ENCODE measurements around the gene LY6G5C. TPM values are rescaled to one million over a fixed set of nuclear protein-coding genes. Genes with fewer than 3 reads are reported as not detected.

LY6G5C gene
- total RNA-seq, 1 experiment from 2014 or later = not detected

- DNase-seq (ENCODE audit: low spot score) = no peak
These were observed 17.5 kb downstream of the LY6G5C start for GRCh38 chr6:31663126-31663960.

DNA sequence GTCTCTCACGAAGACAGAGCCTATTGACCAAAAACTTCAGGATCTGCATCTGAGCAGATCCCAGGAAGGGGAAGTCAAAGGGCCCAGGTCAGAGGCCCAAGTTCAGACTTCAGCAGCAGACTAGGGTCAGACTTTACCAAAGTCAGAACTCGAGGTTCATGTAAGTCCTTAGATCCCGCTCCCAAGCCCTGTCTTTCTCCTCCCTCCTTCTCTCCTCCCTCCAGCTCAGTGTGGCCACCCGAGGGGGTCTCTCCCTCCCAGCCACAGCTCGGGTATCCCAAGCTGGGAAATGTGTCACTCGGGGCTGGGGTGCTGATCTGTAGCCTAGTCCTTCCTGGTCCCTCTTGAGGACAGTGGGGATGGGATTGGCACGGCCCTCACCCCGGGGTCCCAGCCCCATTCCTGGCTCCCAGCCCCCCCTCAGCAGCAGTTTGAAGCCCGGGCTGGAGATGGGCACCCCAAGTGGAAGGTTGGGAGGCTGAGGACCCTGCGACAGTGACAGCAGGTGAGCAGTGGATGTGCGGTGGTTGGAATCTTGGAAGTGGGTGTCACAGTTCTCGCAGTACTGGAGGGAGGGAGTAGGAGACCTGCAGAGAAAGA is 18.6 kb downstream of the LY6G5C start:
- no peak for DNase-seq (ENCODE audit: low spot score)

GRCh38 chr6:31661262-31662123 is 19.4 kb downstream of the LY6G5C start:
- DNase-seq (ENCODE audit: low spot score) = no peak

- peak; percentile 64 for DNase-seq (ENCODE audit: low spot score)
These were observed 20.2 kb downstream of the LY6G5C start, which contains the start of gene C6orf47 for GRCh38 chr6:31660381-31661261. Gene C6orf47 (minus strand): TSS chr6:31660778. CDS start chr6:31659947, 831 bp downstream.

- no peak for DNase-seq (ENCODE audit: low spot score)
These were observed 21.1 kb downstream of the LY6G5C start for GRCh38 chr6:31659649-31660380.

- DNase-seq (ENCODE audit: low spot score) = no peak
These were observed 21.8 kb downstream of the LY6G5C start for GRCh38 chr6:31658983-31659648.

DNA sequence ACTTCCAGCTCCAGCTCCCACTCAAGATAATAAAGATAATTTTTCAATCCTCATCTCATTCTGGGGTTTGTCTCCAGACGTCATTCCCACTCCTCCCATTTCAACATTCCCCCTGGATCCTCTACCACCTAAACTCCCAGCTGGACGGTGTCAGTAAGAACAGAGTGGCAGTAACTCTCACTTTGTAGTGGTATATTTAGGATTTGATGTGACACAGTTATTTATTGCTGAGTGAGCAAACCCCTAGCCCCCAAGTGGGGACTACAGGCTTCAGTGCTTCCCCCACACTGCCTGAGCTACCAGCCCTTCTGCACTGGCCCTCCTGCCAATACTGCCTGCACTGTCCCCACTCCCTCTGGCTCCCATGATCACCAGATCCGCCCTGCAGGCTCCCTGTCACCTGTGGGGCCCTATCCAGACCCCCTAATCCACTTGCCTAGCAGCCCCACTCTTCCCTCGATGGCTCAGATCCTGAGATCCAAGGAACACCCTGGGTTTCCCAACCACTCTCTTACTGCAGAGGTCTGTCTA is 22.6 kb downstream of the LY6G5C start:
- DNase-seq (ENCODE audit: low spot score) = no peak

- DNase-seq (ENCODE audit: low spot score) = no peak
These were observed 23.3 kb downstream of the LY6G5C start for GRCh38 chr6:31657406-31658157.

DNA sequence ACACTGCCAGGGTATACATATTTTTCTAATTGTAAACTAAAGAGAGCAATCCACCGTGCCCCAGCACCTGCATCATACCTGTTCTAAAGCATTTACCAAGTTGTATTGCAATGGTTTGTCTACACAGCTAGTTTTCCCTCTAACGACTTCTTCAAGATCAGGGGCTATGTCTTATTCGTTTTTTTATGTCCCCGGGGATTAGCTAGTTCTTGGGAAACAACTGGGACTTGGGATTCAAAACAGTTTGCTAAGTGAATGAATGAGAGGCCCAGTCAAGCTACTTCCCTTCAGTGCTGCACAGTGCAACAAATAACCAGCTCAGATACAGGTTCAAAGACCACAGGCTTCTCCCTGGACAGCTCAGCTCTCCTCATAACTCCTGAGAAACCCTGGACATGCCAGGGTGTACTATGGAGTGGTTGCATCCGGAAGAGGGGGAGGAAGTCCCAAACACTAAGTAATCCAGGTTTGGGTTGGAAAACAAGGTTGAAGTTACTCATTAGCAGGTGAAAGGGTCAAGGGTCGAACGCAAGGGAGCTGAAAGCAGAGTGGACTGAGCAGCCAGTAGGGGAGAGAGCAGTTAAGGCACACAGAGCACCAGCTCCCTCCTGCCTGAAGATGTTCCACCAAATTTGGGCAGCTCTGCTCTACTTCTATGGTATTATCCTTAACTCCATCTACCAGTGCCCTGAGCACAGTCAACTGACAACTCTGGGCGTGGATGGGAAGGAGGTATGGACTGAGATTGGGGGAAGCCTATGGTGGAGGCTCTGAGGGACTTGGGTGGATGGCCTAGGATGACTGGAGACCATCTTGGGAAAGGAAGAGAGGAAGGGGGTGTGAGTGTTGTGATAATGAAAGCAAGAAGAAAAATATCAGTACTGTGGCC is 25.3 kb downstream of the LY6G5C start, which contains the start of gene APOM:
Gene APOM (plus strand): TSS at position 546 of the 889 bp plus-strand sequence. CDS start 73 bp downstream, at position 619.
- DNase-seq (ENCODE audit: low spot score) = no peak

- no peak for DNase-seq (ENCODE audit: low spot score)
These were observed 26.1 kb downstream of the LY6G5C start for GRCh38 chr6:31654574-31655348.

GRCh38 chr6:31652925-31653724 is 27.7 kb downstream of the LY6G5C start:
- DNase-seq (ENCODE audit: low spot score) = peak; percentile 89

DNA sequence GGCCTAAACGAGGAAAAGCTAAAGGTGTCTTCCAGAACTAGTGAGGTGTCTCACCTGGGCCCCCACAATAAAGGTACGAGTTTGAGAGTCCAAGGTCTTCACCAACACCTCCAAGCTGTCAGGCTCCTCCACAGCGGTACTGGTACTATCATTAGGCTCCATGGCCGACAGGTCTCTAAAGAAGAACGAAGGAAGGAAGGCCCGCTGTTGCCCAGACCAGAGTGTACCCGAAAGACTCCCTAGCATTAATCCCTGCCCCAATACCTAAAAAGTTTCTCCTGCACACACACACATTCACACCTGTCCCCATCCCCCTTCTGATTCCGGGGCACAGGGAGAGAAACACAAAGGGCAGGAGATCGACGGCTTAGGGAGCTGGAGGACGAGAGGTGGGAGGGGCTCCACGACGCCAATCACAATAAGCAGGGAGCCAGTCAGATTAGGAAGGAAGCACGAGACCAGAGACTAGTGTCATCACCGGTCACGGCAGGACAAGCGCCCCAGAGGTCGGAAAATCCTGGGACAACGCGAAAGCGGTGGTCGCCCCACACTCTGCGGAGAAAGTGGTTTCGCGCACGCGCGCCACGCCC is 29.2 kb downstream of the LY6G5C start:
- DNase-seq (ENCODE audit: low spot score) = no peak

GRCh38 chr6:31645325-31645724 is 35.5 kb downstream of the LY6G5C start:
- no peak for DNase-seq (ENCODE audit: low spot score)

DNA sequence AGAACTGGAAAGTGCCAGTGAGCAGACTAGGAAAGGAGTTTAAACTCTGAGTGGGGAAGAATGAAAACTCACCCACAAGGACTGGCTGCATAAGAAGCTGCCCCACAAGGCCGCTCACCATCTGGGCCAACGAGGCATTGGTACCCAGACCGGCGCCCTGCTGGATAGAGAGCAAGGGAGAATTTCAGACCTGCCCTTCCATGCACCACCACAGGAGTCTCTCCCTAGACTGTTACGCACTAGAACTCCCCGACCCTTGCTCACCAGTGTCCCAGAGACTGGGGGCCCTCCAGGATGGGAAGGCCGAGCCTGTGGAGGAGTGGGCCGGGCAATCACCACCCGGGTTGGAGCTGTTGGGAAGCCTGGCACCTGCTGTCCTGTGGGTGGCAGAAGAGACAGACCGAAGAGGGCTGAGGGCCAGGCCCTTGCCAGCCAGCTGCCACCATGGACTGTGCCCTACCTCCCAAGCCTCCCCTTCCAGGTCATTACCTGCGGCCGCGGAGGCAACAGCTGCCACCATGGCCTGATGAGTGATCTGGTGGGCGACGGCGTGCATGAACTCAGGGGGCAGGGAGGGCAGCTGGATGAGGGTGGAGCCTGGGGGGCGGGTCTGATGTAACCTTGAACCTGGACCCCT is 36.9 kb downstream of the LY6G5C start:
- no peak for DNase-seq (ENCODE audit: low spot score)
